ENCODE measurements around the gene SETDB1.

SETDB1 gene

GRCh38 chr1:150931773-150932172 is 5.6 kb downstream of the SETDB1 start:
- DNase-seq (ENCODE audit: low spot score), result no peak

GRCh38 chr1:150944856-150945255 is 18.7 kb downstream of the SETDB1 start:
- no peak for DNase-seq (ENCODE audit: low spot score)

- no peak for DNase-seq (ENCODE audit: low spot score)
These were observed 28.5 kb downstream of the SETDB1 start for GRCh38 chr1:150954708-150955107.

GRCh38 chr1:150955280-150955679 is 29.1 kb downstream of the SETDB1 start:
- DNase-seq (ENCODE audit: low spot score), result no peak

GRCh38 chr1:150957666-150958065 is 31.5 kb downstream of the SETDB1 start:
- no peak for DNase-seq (ENCODE audit: low spot score)

- no peak for DNase-seq (ENCODE audit: low spot score)
These were observed 34.5 kb downstream of the SETDB1 start for GRCh38 chr1:150960646-150961045.

- no peak for DNase-seq (ENCODE audit: low spot score)
These were observed 35.6 kb downstream of the SETDB1 start for GRCh38 chr1:150961756-150962155.

GRCh38 chr1:150963321-150964163 is 37.4 kb downstream of the SETDB1 start:
- DNase-seq (ENCODE audit: low spot score), result no peak

GRCh38 chr1:150964164-150964489 is 38.0 kb downstream of the SETDB1 start:
- DNase-seq (ENCODE audit: low spot score), result no peak

- no peak for DNase-seq (ENCODE audit: low spot score)
These were observed 39.4 kb downstream of the SETDB1 start for GRCh38 chr1:150965605-150966004.

GRCh38 chr1:150966011-150966410 is 39.8 kb downstream of the SETDB1 start:
- peak; percentile 52 for DNase-seq (ENCODE audit: low spot score)

GRCh38 chr1:150967936-150968335 is 41.8 kb downstream of the SETDB1 start:
- no peak for DNase-seq (ENCODE audit: low spot score)

- DNase-seq (ENCODE audit: low spot score), result peak; percentile 91
These were observed 42.3 kb downstream of the SETDB1 start for GRCh38 chr1:150968491-150968890.

- no peak for DNase-seq (ENCODE audit: low spot score)
These were observed 43.5 kb downstream of the SETDB1 start for GRCh38 chr1:150969626-150970025.

GRCh38 chr1:150970808-150971582 is 44.8 kb downstream of the SETDB1 start:
- peak; percentile 49 for DNase-seq (ENCODE audit: low spot score)

GRCh38 chr1:150971583-150972416 is 45.6 kb downstream of the SETDB1 start:
- peak; percentile 58 for DNase-seq (ENCODE audit: low spot score)

- DNase-seq (ENCODE audit: low spot score), result no peak
These were observed 46.3 kb downstream of the SETDB1 start for GRCh38 chr1:150972417-150972940.

GRCh38 chr1:150973258-150973835 is 47.2 kb downstream of the SETDB1 start:
- DNase-seq (ENCODE audit: low spot score), result no peak

GRCh38 chr1:150973836-150974579 is 47.8 kb downstream of the SETDB1 start:
- no peak for DNase-seq (ENCODE audit: low spot score)

- DNase-seq (ENCODE audit: low spot score), result no peak
These were observed 48.7 kb downstream of the SETDB1 start, which contains the start of gene CERS2 for GRCh38 chr1:150974580-150975478. CERS2 (minus strand) TSS chr1:150974835; CDS start chr1:150969090, 5,745 bp downstream.
